CD8-positive, alpha-beta memory T cell (primary cell): ENCODE results near the gene GPD2. TPM values are rescaled to one million over a fixed set of nuclear protein-coding genes. Genes with fewer than 3 reads are reported as not detected.
A peak's percentile ranks its signal among the peaks of the same experiment; 100 is the strongest.

Experiments
- CTCF ChIA-PET: fragments of 350-600 bp; sonication (Branson Sonifier 250); formaldehyde crosslinking; loops from one replicate; lab custom pipeline; 2021; ENCODE audit warnings: antibody characterized with exemption; lab: Charles Lee
- POLR2A ChIA-PET: fragments of 350-600 bp; sonication (Branson Sonifier 250); formaldehyde crosslinking; loops from one replicate; lab custom pipeline; 2021; ENCODE audit warnings: antibody characterized with exemption; lab: Charles Lee
- DNase-seq, 5 donors: peaks; one replicate each; pipeline versions ENCODE4 v3.0.0 to v3.0.0-alpha.2; 2020 to 2022; ENCODE audit warnings: mixed read lengths in 1 of 5
- H3K27ac ChIP-seq: one replicate; pipeline ENCODE4 v1.7.0; 2013; ENCODE audit warnings: low read depth, mild to moderate bottlenecking, low read length, moderate library complexity
- H3K27me3 ChIP-seq: 2 replicates; pipeline ENCODE4 v1.7.0; 2013; ENCODE audit warnings: low read length, mild to moderate bottlenecking; ENCODE audit not compliant: insufficient read depth, poor library complexity, severe bottlenecking
- H3K36me3 ChIP-seq: 2 replicates; pipeline ENCODE4 v1.7.0; 2013; ENCODE audit warnings: mild to moderate bottlenecking, low read length, moderate library complexity; ENCODE audit not compliant: insufficient read depth
- H3K4me1 ChIP-seq: 2 replicates; pipeline ENCODE4 v1.7.0; 2013; ENCODE audit warnings: mild to moderate bottlenecking, low read length, moderate library complexity; ENCODE audit not compliant: insufficient read depth
- H3K4me3 ChIP-seq: 2 replicates; pipeline ENCODE4 v1.7.0; 2013; ENCODE audit warnings: mild to moderate bottlenecking, low read length
- H3K9me3 ChIP-seq: 2 replicates; pipeline ENCODE4 v1.7.0; 2013; ENCODE audit warnings: mild to moderate bottlenecking, low read length
- H3K27ac Mint-ChIP-seq, 8 donors: one replicate each; pipeline ENCODE4 v1.8.0; 2020 to 2021; ENCODE audit warnings: mixed read lengths in 8 of 8, mild to moderate bottlenecking in 6 of 8, inconsistent platforms in 3 of 8, moderate library complexity in 3 of 8
- H3K27me3 Mint-ChIP-seq, 2 donors: one replicate each; pipeline ENCODE4 v1.8.0; 2020 to 2021; ENCODE audit warnings: mixed read lengths in 2 of 2, mild to moderate bottlenecking in 1 of 2, moderate library complexity in 1 of 2
- H3K36me3 Mint-ChIP-seq, 3 donors: one replicate each; pipeline ENCODE4 v1.8.0; 2020 to 2021; ENCODE audit warnings: mixed read lengths in 3 of 3, inconsistent platforms in 1 of 3, mild to moderate bottlenecking in 1 of 3
- H3K4me1 Mint-ChIP-seq, 3 donors: one replicate each; pipeline ENCODE4 v1.8.0; 2020 to 2021; ENCODE audit warnings: mixed read lengths in 3 of 3, inconsistent platforms in 1 of 3, mild to moderate bottlenecking in 1 of 3
- H3K4me3 Mint-ChIP-seq, 7 donors: one replicate each; pipeline ENCODE4 v1.8.0; 2020 to 2021; ENCODE audit warnings: mixed read lengths in 7 of 7, mild to moderate bottlenecking in 6 of 7, moderate library complexity in 4 of 7, inconsistent platforms in 2 of 7
- H3K9me3 Mint-ChIP-seq, 5 donors: one replicate each; pipeline ENCODE4 v1.8.0; 2020 to 2022; ENCODE audit warnings: mixed read lengths in 5 of 5, mild to moderate bottlenecking in 3 of 5, moderate library complexity in 2 of 5, inconsistent platforms in 1 of 5
- polyA plus RNA-seq: library from polyadenylated mRNA; unstranded; fragments of 300-500 nt; fragmentation: Illumina TruSeq; gene quantifications from one replicate; pipeline ENCODE4 v1.2.3, GENCODE V29; 2021
- total RNA-seq, 2 experiments: library from RNA; stranded (reverse); gene quantifications; one replicate each; pipeline ENCODE4 v1.2.3, GENCODE V29; 2021

The GPD2 gene
- total and polyA plus RNA-seq, 3 experiments from 2014 or later: 10.1 to 44.3 (median 38.9) TPM

- H3K4me3 ChIP-seq: no peak overlapping the region
- DNase-seq: no peak
- no peaks in the 10 kb centered on the region for H3K9me3 ChIP-seq
- H3K4me1 ChIP-seq: no peaks in the 10 kb centered on the region
- H3K36me3 ChIP-seq: no peaks in the 10 kb centered on the region
- Mint-ChIP-seq H3K27me3 (no peaks in the 10 kb centered on the region), H3K27ac (peak overlapping the region in 2 of 8 donors; percentile 18 to 29), H3K9me3 (no peaks in the 10 kb centered on the region), H3K4me3 (no peak overlapping the region), H3K36me3 (peaks cover 0 to 10% (median 3%) of the 10 kb centered on the region in 3 donors), H3K4me1 (peaks cover 36 to 73% (median 72%) of the 10 kb centered on the region in 3 donors)
- no peak overlapping the region for H3K27ac ChIP-seq
- ChIA-PET CTCF (no interaction called here), POLR2A (no interaction called here)
- no peaks in the 10 kb centered on the region for H3K27me3 ChIP-seq
Measured at GRCh38 chr2:156470975-156471583, 34.9 kb downstream of the GPD2 start.

- Mint-ChIP-seq H3K9me3 (no peaks in the 10 kb centered on the region), H3K27ac (peak overlapping the region in 1 of 8 donors; percentile 29), H3K4me3 (no peak overlapping the region), H3K27me3 (no peaks in the 10 kb centered on the region), H3K36me3 (peaks cover 0 to 10% (median 3%) of the 10 kb centered on the region in 3 donors), H3K4me1 (peaks cover 40 to 74% (median 74%) of the 10 kb centered on the region in 3 donors)
- ChIA-PET POLR2A (no interaction called here), CTCF (no interaction called here)
- Histone ChIP-seq H3K9me3 (no peaks in the 10 kb centered on the region), H3K4me1 (no peaks in the 10 kb centered on the region), H3K4me3 (no peak overlapping the region), H3K27me3 (no peaks in the 10 kb centered on the region), H3K36me3 (no peaks in the 10 kb centered on the region), H3K27ac (no peak overlapping the region)
- DNase-seq: no peak
Measured at GRCh38 chr2:156471762-156472161, 35.6 kb downstream of the GPD2 start.

GRCh38 chr2:156472686-156473085 is 36.5 kb downstream of the GPD2 start:
- H3K27ac Mint-ChIP-seq: peak overlapping the region in 5 of 8 donors; percentile 28 to 60 (median 48)
- H3K9me3 ChIP-seq: no peaks in the 10 kb centered on the region
- peaks cover 42 to 74% (median 71%) of the 10 kb centered on the region in 3 donors for H3K4me1 Mint-ChIP-seq
- ChIA-PET CTCF (interaction anchor here (1.8 kb wide), 1 partner anchor 8 kb away, joined by 4 read pairs; no protein-coding TSS in a partner anchor), POLR2A (interaction anchor here (0.7 kb wide), 1 partner anchor 138 kb away, joined by 3 read pairs; no protein-coding TSS in a partner anchor)
- no peaks in the 10 kb centered on the region for H3K4me1 ChIP-seq
- no peaks in the 10 kb centered on the region for H3K27me3 Mint-ChIP-seq
- no peak for DNase-seq
- H3K27ac ChIP-seq: no peak overlapping the region
- H3K36me3 Mint-ChIP-seq: peaks cover 0 to 14% (median 3%) of the 10 kb centered on the region in 3 donors
- no peaks in the 10 kb centered on the region for H3K27me3 ChIP-seq
- H3K9me3 Mint-ChIP-seq: no peaks in the 10 kb centered on the region
- no peak overlapping the region for H3K4me3 ChIP-seq
- H3K36me3 ChIP-seq: no peaks in the 10 kb centered on the region
- peak overlapping the region in 1 of 7 donors; percentile 39 for H3K4me3 Mint-ChIP-seq

- POLR2A ChIA-PET: no interaction called here
- no peak overlapping the region for H3K27ac ChIP-seq
- H3K9me3 Mint-ChIP-seq: no peaks in the 10 kb centered on the region
- H3K4me3 ChIP-seq: no peak overlapping the region
- H3K27me3 ChIP-seq: no peaks in the 10 kb centered on the region
- no peaks in the 10 kb centered on the region for H3K36me3 ChIP-seq
- CTCF ChIA-PET: interaction anchor here (1.8 kb wide), 1 partner anchor 9 kb away, joined by 4 read pairs; no protein-coding TSS in a partner anchor
- H3K4me1 Mint-ChIP-seq: peaks cover 47 to 73% (median 70%) of the 10 kb centered on the region in 3 donors
- no peaks in the 10 kb centered on the region for H3K4me1 ChIP-seq
- no peak for DNase-seq
- peaks cover 0 to 16% (median 2%) of the 10 kb centered on the region in 3 donors for H3K36me3 Mint-ChIP-seq
- no peak overlapping the region for H3K4me3 Mint-ChIP-seq
- H3K27ac Mint-ChIP-seq: no peak overlapping the region
- H3K9me3 ChIP-seq: no peaks in the 10 kb centered on the region
- no peaks in the 10 kb centered on the region for H3K27me3 Mint-ChIP-seq
Measured at GRCh38 chr2:156473445-156473844, 37.3 kb downstream of the GPD2 start.

- no peak for DNase-seq
- peaks cover 55 to 80% (median 73%) of the 10 kb centered on the region in 3 donors for H3K4me1 Mint-ChIP-seq
- Histone ChIP-seq H3K4me1 (no peaks in the 10 kb centered on the region), H3K27me3 (no peaks in the 10 kb centered on the region), H3K4me3 (no peak overlapping the region), H3K27ac (no peak overlapping the region), H3K36me3 (no peaks in the 10 kb centered on the region), H3K9me3 (no peaks in the 10 kb centered on the region)
- peaks cover 0 to 12% (median under 1%) of the 10 kb centered on the region in 3 donors for H3K36me3 Mint-ChIP-seq
- ChIA-PET POLR2A (no interaction called here), CTCF (no interaction called here)
- no peaks in the 10 kb centered on the region for H3K27me3 Mint-ChIP-seq
- no peak overlapping the region for H3K4me3 Mint-ChIP-seq
- H3K27ac Mint-ChIP-seq: no peak overlapping the region
- no peaks in the 10 kb centered on the region for H3K9me3 Mint-ChIP-seq
Measured at GRCh38 chr2:156474401-156474800, 38.2 kb downstream of the GPD2 start.

- Histone ChIP-seq H3K9me3 (no peaks in the 10 kb centered on the region), H3K36me3 (no peaks in the 10 kb centered on the region), H3K4me3 (no peak overlapping the region), H3K4me1 (no peaks in the 10 kb centered on the region), H3K27ac (no peak overlapping the region), H3K27me3 (no peaks in the 10 kb centered on the region)
- Mint-ChIP-seq H3K4me3 (peak overlapping the region in 3 of 7 donors; percentile 29 to 59 (median 42)), H3K36me3 (peaks cover 0 to 7% (median 0%) of the 10 kb centered on the region in 3 donors), H3K4me1 (peaks cover 60 to 83% (median 76%) of the 10 kb centered on the region in 3 donors), H3K27me3 (no peaks in the 10 kb centered on the region), H3K9me3 (no peaks in the 10 kb centered on the region), H3K27ac (peak overlapping the region in 7 of 8 donors; percentile 11 to 84 (median 44))
- ChIA-PET POLR2A (no interaction called here), CTCF (no interaction called here)
- DNase-seq: no peak
Measured at GRCh38 chr2:156476021-156476849, 40.1 kb downstream of the GPD2 start.

GRCh38 chr2:156476850-156477206 is 40.6 kb downstream of the GPD2 start:
- Histone ChIP-seq H3K27ac (no peak overlapping the region), H3K4me3 (no peak overlapping the region), H3K36me3 (no peaks in the 10 kb centered on the region), H3K27me3 (no peaks in the 10 kb centered on the region), H3K9me3 (no peaks in the 10 kb centered on the region), H3K4me1 (no peaks in the 10 kb centered on the region)
- ChIA-PET CTCF (no interaction called here), POLR2A (no interaction called here)
- Mint-ChIP-seq H3K27ac (peak overlapping the region in 7 of 8 donors; percentile 24 to 86 (median 44)), H3K27me3 (no peaks in the 10 kb centered on the region), H3K4me1 (peaks cover 58 to 80% (median 75%) of the 10 kb centered on the region in 3 donors), H3K36me3 (peaks cover 0 to 7% (median 0%) of the 10 kb centered on the region in 3 donors), H3K4me3 (peak overlapping the region in 6 of 7 donors; percentile 0 to 68 (median 36)), H3K9me3 (no peaks in the 10 kb centered on the region)
- no peak for DNase-seq
